ENCODE measurements around the gene ALOX12. TPM values are rescaled to one million over a fixed set of nuclear protein-coding genes. Genes with fewer than 3 reads are reported as not detected.
"Not testable (repeated sequence)": the region's sequence is repeated elsewhere in the genome, so short reads cannot be mapped to it uniquely, and the experiment has no call there.

Gene ALOX12
- total RNA-seq, 1 experiment from 2014 or later: not detected

- peak; percentile 64 for DNase-seq (ENCODE audit: low read depth)
Observed at GRCh38 chr17:7045492-7046126, 49.8 kb downstream of the ALOX12 start.

- no peak for DNase-seq (ENCODE audit: low read depth)
Observed at GRCh38 chr17:7046127-7046724, 50.4 kb downstream of the ALOX12 start.

- DNase-seq (ENCODE audit: low read depth): not testable (repeated sequence)
Observed at GRCh38 chr17:7046725-7047397, 51.0 kb downstream of the ALOX12 start.

GRCh38 chr17:7047566-7047965, 51.7 kb downstream of the ALOX12 start:
- no peak for DNase-seq (ENCODE audit: low read depth)

GRCh38 chr17:7048968-7049367, 53.1 kb downstream of the ALOX12 start:
- DNase-seq (ENCODE audit: low read depth): peak; percentile 73

- DNase-seq (ENCODE audit: low read depth): not testable (repeated sequence)
Observed at GRCh38 chr17:7050583-7050982, 54.7 kb downstream of the ALOX12 start.

GRCh38 chr17:7056386-7056785, 60.5 kb downstream of the ALOX12 start:
- peak; percentile 57 for DNase-seq (ENCODE audit: low read depth)

GRCh38 chr17:7058831-7059447, 63.1 kb downstream of the ALOX12 start:
- DNase-seq (ENCODE audit: low read depth): peak; percentile 48

Other genes with a start within 250 kb of the ALOX12 start
- gene XAF1, start 240.0 kb upstream of the ALOX12 start, total RNA-seq (2014; rRNA removed; shearing (Covaris generic)): 18.0 and 28.1 TPM in 2 replicates
- not detected in 2 replicates for gene FBXO39, start 219.8 kb upstream of the ALOX12 start, total RNA-seq (2014; rRNA removed; shearing (Covaris generic))
- gene TEKT1, start 164.3 kb upstream of the ALOX12 start, total RNA-seq (2014; rRNA removed; shearing (Covaris generic)): not detected in 2 replicates
- gene RNASEK, start 16.6 kb downstream of the ALOX12 start, total RNA-seq (2014; rRNA removed; shearing (Covaris generic)): 156 and 180 TPM in 2 replicates
- not detected in 2 replicates for gene BCL6B, start 27.0 kb downstream of the ALOX12 start, total RNA-seq (2014; rRNA removed; shearing (Covaris generic))
- gene SLC16A13, start 40.0 kb downstream of the ALOX12 start, total RNA-seq (2014; rRNA removed; shearing (Covaris generic)): 0.12 and 0.20 TPM in 2 replicates
- gene SLC16A11, start 48.0 kb downstream of the ALOX12 start, total RNA-seq (2014; rRNA removed; shearing (Covaris generic)): 0.49 TPM in 1 of 2 replicates, not detected in the other
- not detected in 2 replicates for gene CLEC10A, start 84.2 kb downstream of the ALOX12 start, total RNA-seq (2014; rRNA removed; shearing (Covaris generic))
- not detected in 2 replicates for gene ASGR2, start 118.8 kb downstream of the ALOX12 start, total RNA-seq (2014; rRNA removed; shearing (Covaris generic))
- not detected in 2 replicates for gene ASGR1, start 183.3 kb downstream of the ALOX12 start, total RNA-seq (2014; rRNA removed; shearing (Covaris generic))
- 6.5 and 6.6 TPM in 2 replicates for gene DLG4, start 223.8 kb downstream of the ALOX12 start, total RNA-seq (2014; rRNA removed; shearing (Covaris generic))
- 287 and 295 TPM in 2 replicates for gene ACADVL, start 223.9 kb downstream of the ALOX12 start, total RNA-seq (2014; rRNA removed; shearing (Covaris generic))
- gene DVL2, start 238.5 kb downstream of the ALOX12 start, total RNA-seq (2014; rRNA removed; shearing (Covaris generic)): 24.6 and 25.0 TPM in 2 replicates
- 24.7 and 40.3 TPM in 2 replicates for gene PHF23, start 243.4 kb downstream of the ALOX12 start, total RNA-seq (2014; rRNA removed; shearing (Covaris generic))
- 451 and 468 TPM in 2 replicates for gene GABARAP, start 246.4 kb downstream of the ALOX12 start, total RNA-seq (2014; rRNA removed; shearing (Covaris generic))